IPS-11a (cell line): ENCODE data around the gene IGSF9.

Experiments
- H3K4me3 ChIP-seq: one replicate; pipeline ENCODE4 v1.5.1; 2013; ENCODE audit warnings: low read depth, low read length, control low read depth

IGSF9 gene

GRCh38 chr1:159974350-159974965 lies 29.0 kb upstream of the IGSF9 start:
- H3K4me3 ChIP-seq, result no peak overlapping the region

- no peak overlapping the region for H3K4me3 ChIP-seq
These were observed 28.0 kb upstream of the IGSF9 start for GRCh38 chr1:159973350-159973940.

GRCh38 chr1:159972443-159973205 lies 27.2 kb upstream of the IGSF9 start:
- H3K4me3 ChIP-seq, result no peak overlapping the region

- H3K4me3 ChIP-seq, result no peak overlapping the region
These were observed 25.5 kb upstream of the IGSF9 start for GRCh38 chr1:159970932-159971342.

GRCh38 chr1:159968901-159969300 lies 23.5 kb upstream of the IGSF9 start:
- no peak overlapping the region for H3K4me3 ChIP-seq

GRCh38 chr1:159965263-159965662 lies 19.9 kb upstream of the IGSF9 start:
- no peak overlapping the region for H3K4me3 ChIP-seq

- H3K4me3 ChIP-seq, result no peak overlapping the region
These were observed 18.7 kb upstream of the IGSF9 start for GRCh38 chr1:159964144-159964543.

GRCh38 chr1:159962176-159962575 lies 16.8 kb upstream of the IGSF9 start:
- no peak overlapping the region for H3K4me3 ChIP-seq

- H3K4me3 ChIP-seq, result no peak overlapping the region
These were observed 16.2 kb upstream of the IGSF9 start for GRCh38 chr1:159961636-159962035.

GRCh38 chr1:159960721-159961381 lies 15.4 kb upstream of the IGSF9 start:
- H3K4me3 ChIP-seq, result no peak overlapping the region

- H3K4me3 ChIP-seq, result no peak overlapping the region
These were observed 14.0 kb upstream of the IGSF9 start for GRCh38 chr1:159959451-159959850.

- H3K4me3 ChIP-seq, result no peak overlapping the region
These were observed 13.4 kb upstream of the IGSF9 start for GRCh38 chr1:159958719-159959380.

GRCh38 chr1:159957824-159958268 lies 12.4 kb upstream of the IGSF9 start:
- H3K4me3 ChIP-seq, result no peak overlapping the region

GRCh38 chr1:159955456-159955855 lies 10.0 kb upstream of the IGSF9 start:
- no peak overlapping the region for H3K4me3 ChIP-seq

- H3K4me3 ChIP-seq, result no peak within 1 kb of the TSS
These were observed 8.4 kb upstream of the IGSF9 start, which contains the start of gene SLAMF9 for GRCh38 chr1:159953536-159954515. TSS of gene SLAMF9 (minus strand) at chr1:159954237. CDS start at chr1:159954137, 100 bp downstream.

- no peak overlapping the region for H3K4me3 ChIP-seq
These were observed 7.5 kb upstream of the IGSF9 start for GRCh38 chr1:159952932-159953331.

- no peak overlapping the region for H3K4me3 ChIP-seq
These were observed 6.1 kb upstream of the IGSF9 start for GRCh38 chr1:159951551-159951950.

GRCh38 chr1:159951016-159951415 lies 5.6 kb upstream of the IGSF9 start:
- H3K4me3 ChIP-seq, result no peak overlapping the region

- H3K4me3 ChIP-seq, result no peak overlapping the region
These were observed 4.6 kb upstream of the IGSF9 start for GRCh38 chr1:159949981-159950381.

- no peak overlapping the region for H3K4me3 ChIP-seq
These were observed 3.7 kb upstream of the IGSF9 start for GRCh38 chr1:159949123-159949522.
